ENCODE measurements around the gene RALGAPA2. TPM values are rescaled to one million over a fixed set of nuclear protein-coding genes. Genes with fewer than 3 reads are reported as not detected.

The RALGAPA2 gene
- total RNA-seq, 4 donors from 2014 or later = 89.7 to 126 (median 97.8) TPM

DNA sequence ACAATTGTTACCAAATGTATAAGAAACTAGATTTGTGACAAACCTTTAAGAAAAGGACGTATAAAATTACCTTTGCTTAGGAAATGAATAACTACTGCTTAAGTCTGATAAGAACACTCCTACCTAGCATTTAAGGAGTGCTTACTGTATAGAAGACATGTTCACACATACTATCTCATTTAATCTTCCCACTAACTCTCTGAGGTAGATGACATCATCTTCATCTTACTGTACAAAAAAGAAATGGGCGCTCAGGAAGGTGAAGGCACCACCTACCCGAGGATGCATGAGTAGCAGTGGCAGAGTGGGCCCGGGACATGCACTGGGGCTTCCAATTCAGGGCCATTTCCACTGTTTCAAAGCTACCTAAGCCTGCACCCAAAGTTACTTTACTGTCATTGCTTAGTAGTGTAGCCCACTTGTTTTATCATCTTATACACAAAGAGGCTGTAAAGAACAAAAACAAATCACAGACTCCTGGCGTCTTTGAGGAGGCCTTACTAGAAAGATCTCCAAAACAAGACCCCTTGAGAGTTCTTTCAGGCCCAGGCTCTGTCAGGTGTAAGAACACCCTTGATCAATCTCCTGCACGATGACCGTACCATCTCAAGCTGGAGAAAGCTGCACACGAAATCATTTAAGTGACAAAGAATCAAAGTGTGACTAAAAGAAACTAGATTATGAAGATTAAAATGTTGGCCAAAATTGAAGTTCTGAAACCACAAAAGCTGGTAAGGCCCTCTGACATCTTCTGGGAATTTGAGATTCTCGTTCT lies 216.5 kb downstream of the RALGAPA2 start:
- H3K36me3 ChIP-seq = peaks cover 0 to 17% of the 10 kb centered on the region in 2 donors
- TF ChIP-seq, protein P1, sequence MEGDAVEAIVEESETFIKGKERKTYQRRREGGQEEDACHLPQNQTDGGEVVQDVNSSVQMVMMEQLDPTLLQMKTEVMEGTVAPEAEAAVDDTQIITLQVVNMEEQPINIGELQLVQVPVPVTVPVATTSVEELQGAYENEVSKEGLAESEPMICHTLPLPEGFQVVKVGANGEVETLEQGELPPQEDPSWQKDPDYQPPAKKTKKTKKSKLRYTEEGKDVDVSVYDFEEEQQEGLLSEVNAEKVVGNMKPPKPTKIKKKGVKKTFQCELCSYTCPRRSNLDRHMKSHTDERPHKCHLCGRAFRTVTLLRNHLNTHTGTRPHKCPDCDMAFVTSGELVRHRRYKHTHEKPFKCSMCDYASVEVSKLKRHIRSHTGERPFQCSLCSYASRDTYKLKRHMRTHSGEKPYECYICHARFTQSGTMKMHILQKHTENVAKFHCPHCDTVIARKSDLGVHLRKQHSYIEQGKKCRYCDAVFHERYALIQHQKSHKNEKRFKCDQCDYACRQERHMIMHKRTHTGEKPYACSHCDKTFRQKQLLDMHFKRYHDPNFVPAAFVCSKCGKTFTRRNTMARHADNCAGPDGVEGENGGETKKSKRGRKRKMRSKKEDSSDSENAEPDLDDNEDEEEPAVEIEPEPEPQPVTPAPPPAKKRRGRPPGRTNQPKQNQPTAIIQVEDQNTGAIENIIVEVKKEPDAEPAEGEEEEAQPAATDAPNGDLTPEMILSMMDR (IDR thresholded peaks at IDR 0.05) = no peak
- no peak for TF ChIP-seq POLR2A (IDR thresholded peaks at IDR 0.05)
- H3K4me1 ChIP-seq = peaks cover 5 to 11% of the 10 kb centered on the region in 2 donors
- H3K27ac ChIP-seq = no peak overlapping the region
- H3K9me3 ChIP-seq = no peaks in the 10 kb centered on the region
- intact Hi-C loops (cut with DNase I) = no loop called here
- no peak for DNase-seq
- H3K27me3 ChIP-seq = no peaks in the 10 kb centered on the region
- 85 to 87% methylated on average over 9 of the region's 9 CpGs for WGBS, 2 donors
- no peak overlapping the region for H3K4me3 ChIP-seq (replicated peaks in 1 of 3)

DNA sequence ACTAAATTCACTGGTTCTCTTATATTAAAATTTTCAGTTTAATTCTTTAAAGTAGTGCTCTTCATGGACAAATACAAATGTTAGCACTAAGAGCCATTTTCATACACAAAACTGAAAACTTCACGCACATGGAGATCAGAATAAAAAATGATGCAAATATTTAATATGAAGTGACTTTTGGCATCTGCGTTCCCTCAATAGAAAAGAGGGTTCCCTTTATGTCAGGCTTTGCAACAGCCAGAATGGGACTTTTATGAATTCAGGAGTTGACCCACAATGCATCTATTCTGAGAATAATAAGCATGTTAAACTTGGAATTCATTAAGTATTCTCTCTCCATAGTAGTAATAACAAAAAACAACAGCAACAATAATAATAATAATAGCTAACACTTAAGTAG lies 218.7 kb downstream of the RALGAPA2 start:
- Histone ChIP-seq H3K9me3 (no peaks in the 10 kb centered on the region), H3K27ac (no peak overlapping the region), H3K4me3 (replicated peaks in 1 of 3) (no peak overlapping the region), H3K36me3 (peaks cover 7 to 18% of the 10 kb centered on the region in 2 donors), H3K4me1 (peaks cover 5 to 8% of the 10 kb centered on the region in 2 donors), H3K27me3 (no peaks in the 10 kb centered on the region)
- 99% methylated on average over 2 of the region's 2 CpGs for WGBS, 2 donors
- intact Hi-C loops (cut with DNase I) = no loop called here
- no peak for TF ChIP-seq POLR2A (IDR thresholded peaks at IDR 0.05)
- TF ChIP-seq, protein P1 (IDR thresholded peaks at IDR 0.05) = no peak
- DNase-seq = no peak

DNA sequence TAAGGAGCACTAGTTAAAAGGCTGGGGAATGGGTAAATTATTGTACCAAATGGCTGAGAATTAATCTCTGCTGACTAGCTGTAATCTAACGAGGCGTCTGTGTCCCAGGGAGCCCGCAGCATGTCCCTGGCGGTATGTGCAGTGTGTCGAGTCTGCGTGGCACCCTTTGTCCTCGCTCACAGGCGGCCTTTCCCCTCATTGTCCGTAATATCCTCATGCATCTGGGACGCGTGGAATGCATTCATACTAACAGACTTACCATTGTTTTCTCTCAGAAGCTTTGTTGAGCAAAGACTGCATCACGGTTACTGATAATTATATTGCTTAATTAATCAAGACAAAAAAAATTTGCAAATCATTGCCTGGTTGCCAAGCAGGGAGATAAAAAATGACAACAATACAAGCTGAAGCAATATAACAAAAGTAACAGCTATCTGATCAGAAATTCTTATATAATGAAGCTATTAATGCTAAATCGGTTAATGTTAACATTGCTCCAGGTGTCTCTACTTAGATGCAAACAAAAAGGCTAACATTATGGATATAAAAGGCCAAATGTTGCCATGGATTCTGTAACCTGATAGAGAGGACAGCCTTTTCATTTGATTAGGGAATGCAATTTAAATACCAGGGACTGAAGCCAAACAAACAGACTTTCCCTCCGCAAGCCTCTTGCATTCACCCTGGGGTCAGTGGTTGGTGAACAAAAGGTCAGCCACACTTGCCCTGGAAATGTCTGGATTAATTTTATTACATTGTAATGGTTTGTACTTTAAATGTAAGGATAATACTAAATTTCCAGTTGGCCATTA lies 219.7 kb downstream of the RALGAPA2 start:
- Histone ChIP-seq H3K36me3 (peaks cover 7 to 23% of the 10 kb centered on the region in 2 donors), H3K27me3 (no peaks in the 10 kb centered on the region)
- 83 to 88% methylated on average over 14 of the region's 14 CpGs for WGBS, 2 donors

DNA sequence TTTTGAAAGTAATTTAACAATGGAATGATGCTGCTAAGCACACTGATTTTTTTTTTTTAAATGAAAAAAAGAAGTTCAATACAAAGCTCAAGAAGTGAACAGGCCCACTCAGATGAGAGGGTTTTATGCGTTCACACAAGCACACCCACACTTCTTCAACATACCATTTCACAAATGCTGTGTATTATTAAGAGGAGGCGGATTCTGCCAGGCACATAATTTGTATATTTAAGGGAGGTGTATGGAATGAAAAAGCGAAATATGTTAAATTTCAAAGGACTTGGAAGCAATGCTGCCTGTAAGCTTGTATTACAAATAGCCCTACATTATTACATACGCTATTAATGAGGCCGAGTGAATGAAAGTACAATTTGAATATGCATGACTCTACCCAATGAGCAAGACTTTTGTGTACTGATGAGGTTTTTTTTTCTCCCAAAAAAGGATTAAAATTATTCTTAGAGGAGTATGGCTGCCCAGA lies 220.6 kb downstream of the RALGAPA2 start:
- no peak overlapping the region for H3K4me3 ChIP-seq (replicated peaks in 1 of 3)
- intact Hi-C loops (cut with DNase I) = no loop called here
- no peaks in the 10 kb centered on the region for H3K27me3 ChIP-seq
- no peaks in the 10 kb centered on the region for H3K9me3 ChIP-seq
- no peak overlapping the region for H3K27ac ChIP-seq
- WGBS, 2 donors = 91 to 95% methylated on average over 5 of the region's 5 CpGs
- H3K4me1 ChIP-seq = no peaks in the 10 kb centered on the region
- TF ChIP-seq, protein P1 (IDR thresholded peaks at IDR 0.05) = no peak
- TF ChIP-seq POLR2A (IDR thresholded peaks at IDR 0.05) = no peak
- H3K36me3 ChIP-seq = peaks cover 11 to 23% of the 10 kb centered on the region in 2 donors
- no peak for DNase-seq

More for the DNA sequence above, 219.7 kb downstream of the RALGAPA2 start:
- TF ChIP-seq, protein P1 (IDR thresholded peaks at IDR 0.05) = no peak
- no peak for TF ChIP-seq POLR2A (IDR thresholded peaks at IDR 0.05)
- H3K4me1 ChIP-seq = no peaks in the 10 kb centered on the region
- intact Hi-C loops (cut with DNase I) = no loop called here
- no peak overlapping the region for H3K27ac ChIP-seq
- DNase-seq = no peak
- no peak overlapping the region for H3K4me3 ChIP-seq (replicated peaks in 1 of 3)
- no peaks in the 10 kb centered on the region for H3K9me3 ChIP-seq

All from thyroid gland (tissue), 4 donors.